Prostate gland (tissue), 2 donors: ENCODE data around the gene CXXC1. TPM values are rescaled to one million over a fixed set of nuclear protein-coding genes. Genes with fewer than 3 reads are reported as not detected.

Experiments used
- DNase-seq: peaks from one replicate; pipeline ENCODE4 v3.0.0-alpha.2; 2019; ENCODE audit warnings: low spot score
- H3K27ac ChIP-seq, 2 donors: fragments of 200-600 bp; sonication (generic); 2 replicates each; pipeline ENCODE4 v1.5.1; 2017 to 2019
- H3K27me3 ChIP-seq: fragments of 200-600 bp; sonication (generic); replicated peaks from 2 replicates; pipeline ENCODE4 v1.5.1; 2019; ENCODE audit not compliant: insufficient read depth
- H3K36me3 ChIP-seq, 2 donors: fragments of 200-600 bp; sonication (generic); 1 replicate in 1 of 2; 2 replicates in 1 of 2; pipeline versions ENCODE4 v1.5.1 to v1.8.1; 2017 to 2019
- H3K4me1 ChIP-seq: fragments of 200-600 bp; sonication (generic); replicated peaks from 2 replicates; pipeline ENCODE4 v1.5.1; 2019
- H3K4me3 ChIP-seq, 2 donors: fragments of 200-600 bp; sonication (generic); 2 replicates each; pipeline ENCODE4 v1.5.1; 2017 to 2019
- H3K9me3 ChIP-seq: fragments of 200-600 bp; sonication (generic); 2 replicates; pipeline ENCODE4 v1.5.1; 2017
- CTCF ChIP-seq, 4 experiments: fragments of 200-600 bp in 2 of 4; fragments of 450-650 bp in 2 of 4; sonication (generic) in 2 of 4; IDR thresholded peaks; 1 replicate in 3 of 4; 2 replicates in 1 of 4; pipeline ENCODE4 v1.5.1; 2016 to 2019; ENCODE audit warnings: antibody characterized with exemption in 4 of 4, mild to moderate bottlenecking in 2 of 4, moderate library complexity in 2 of 4
- POLR2A ChIP-seq: fragments of 450-650 bp; IDR thresholded peaks from one replicate; pipeline ENCODE4 v1.6.1; 2016; ENCODE audit warnings: antibody characterized with exemption, mild to moderate bottlenecking
- POLR2AphosphoS5 ChIP-seq: sonication (generic); formaldehyde crosslinking; IDR thresholded peaks from one replicate; pipeline ENCODE4 v1.6.1; 2017; ENCODE audit warnings: antibody characterized with exemption
- WGBS: methylation state at CpG from one replicate; pipeline ENCODE4 v1.1.5; 2018; 5-methylcytosine and 5-hydroxymethylcytosine counted together
- intact Hi-C: fragments of 100-400 bp; cut with DNase I; formaldehyde crosslinking; loops from one replicate; pipeline ENCODE4 v1.14.2; 2022
- total RNA-seq, 2 donors: library from RNA; depleted of rRNA; stranded (reverse); fragments of >200 nt; gene quantifications; one replicate each; pipeline ENCODE4 v1.1.0, GENCODE V29; 2016

CXXC1 gene
- total RNA-seq, 2 donors from 2014 or later, result 61.9 to 87.4 TPM

GRCh38 chr18:50276452-50276851, 11.0 kb downstream of the CXXC1 start:
- peaks cover 39 to 44% of the 10 kb centered on the region in 2 donors for H3K36me3 ChIP-seq
- intact Hi-C loops, result no loop called here
- peaks cover 8% of the 10 kb centered on the region for H3K4me1 ChIP-seq
- H3K4me3 ChIP-seq, result no peak overlapping the region
- WGBS, result 94% methylated on average over 4 of the region's 4 CpGs
- H3K27me3 ChIP-seq, result no peaks in the 10 kb centered on the region
- no peaks in the 10 kb centered on the region for H3K9me3 ChIP-seq
- TF ChIP-seq POLR2AphosphoS5, result no peak
- no peak for TF ChIP-seq POLR2A
- TF ChIP-seq CTCF (IDR thresholded peaks at IDR 0.05), result no peak
- DNase-seq, result no peak
- no peak overlapping the region for H3K27ac ChIP-seq

GRCh38 chr18:50275503-50276036, 11.9 kb downstream of the CXXC1 start:
- peaks cover 8% of the 10 kb centered on the region for H3K4me1 ChIP-seq
- TF ChIP-seq CTCF (IDR thresholded peaks at IDR 0.05), result no peak
- no peak for TF ChIP-seq POLR2A
- TF ChIP-seq POLR2AphosphoS5, result no peak
- H3K4me3 ChIP-seq, result no peak overlapping the region
- peaks cover 44% of the 10 kb centered on the region in 2 donors for H3K36me3 ChIP-seq
- H3K9me3 ChIP-seq, result no peaks in the 10 kb centered on the region
- no peaks in the 10 kb centered on the region for H3K27me3 ChIP-seq
- no peak for DNase-seq
- intact Hi-C loops, result no loop called here
- no peak overlapping the region for H3K27ac ChIP-seq
- 95% methylated on average over 19 of the region's 19 CpGs for WGBS

GRCh38 chr18:50274941-50275340, 12.6 kb downstream of the CXXC1 start:
- TF ChIP-seq POLR2A (no peak), POLR2AphosphoS5 (no peak), CTCF (IDR thresholded peaks at IDR 0.05) (no peak)
- Histone ChIP-seq H3K9me3 (no peaks in the 10 kb centered on the region), H3K4me3 (no peak overlapping the region), H3K27ac (no peak overlapping the region), H3K4me1 (peaks cover 4% of the 10 kb centered on the region), H3K36me3 (peaks cover 44% of the 10 kb centered on the region in 2 donors), H3K27me3 (no peaks in the 10 kb centered on the region)
- intact Hi-C loops, result no loop called here
- 95% methylated on average over 10 of the region's 10 CpGs for WGBS
- no peak for DNase-seq

GRCh38 chr18:50274044-50274442, 13.4 kb downstream of the CXXC1 start:
- H3K27ac ChIP-seq, result no peak overlapping the region
- H3K27me3 ChIP-seq, result no peaks in the 10 kb centered on the region
- 93% methylated on average over 13 of the region's 17 CpGs for WGBS
- no peak for DNase-seq
- no peak for TF ChIP-seq CTCF (IDR thresholded peaks at IDR 0.05)
- TF ChIP-seq POLR2A, result no peak
- no peak for TF ChIP-seq POLR2AphosphoS5
- peaks cover 44% of the 10 kb centered on the region in 2 donors for H3K36me3 ChIP-seq
- no peak overlapping the region for H3K4me3 ChIP-seq
- H3K4me1 ChIP-seq, result no peaks in the 10 kb centered on the region
- intact Hi-C loops, result no loop called here
- H3K9me3 ChIP-seq, result no peaks in the 10 kb centered on the region
